Keratinocyte (primary cell): ENCODE data around the gene BAG1.

Experiments
- EZH2 ChIP-seq: IDR thresholded peaks from one replicate; pipeline ENCODE4 v1.6.1; 2012; ENCODE audit warnings: inconsistent platforms, mild to moderate bottlenecking, low read length, moderate library complexity
- TF ChIP-seq, protein P1 (sequence below), 3 experiments: IDR thresholded peaks in 1 of 3; conservative IDR thresholded peaks in 1 of 3; optimal IDR thresholded peaks in 1 of 3; 2 replicates in 2 of 3; 3 replicates in 1 of 3; pipeline versions ENCODE3 to v1.5.1; 2011; ENCODE audit warnings: low read length in 3 of 3, mild to moderate bottlenecking in 3 of 3, moderate library complexity in 2 of 3, control low read depth in 1 of 3, inconsistent platforms in 1 of 3; ENCODE audit not compliant: insufficient read depth in 2 of 3; ENCODE audit errors: extremely low read depth in 1 of 3

DNA sequence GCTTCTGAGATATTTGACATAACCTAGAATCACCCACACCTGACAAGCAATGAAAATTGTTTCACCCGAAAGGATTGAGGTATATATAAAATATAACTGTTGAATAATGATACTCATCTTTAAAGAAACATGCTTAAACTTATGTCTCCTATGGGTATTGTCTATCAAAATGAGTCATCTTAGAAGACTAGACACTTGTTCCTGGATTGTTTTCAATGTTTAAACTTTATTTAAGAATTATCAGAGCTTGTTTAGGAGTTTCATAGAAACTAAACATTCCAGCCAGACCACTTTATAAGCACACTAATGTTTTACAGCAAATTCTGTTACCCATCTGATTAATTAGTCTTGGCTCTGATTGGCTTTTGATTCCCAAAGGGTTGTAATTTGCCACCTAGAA, 45.4 kb upstream of the BAG1 start:
- TF ChIP-seq, protein P1, sequence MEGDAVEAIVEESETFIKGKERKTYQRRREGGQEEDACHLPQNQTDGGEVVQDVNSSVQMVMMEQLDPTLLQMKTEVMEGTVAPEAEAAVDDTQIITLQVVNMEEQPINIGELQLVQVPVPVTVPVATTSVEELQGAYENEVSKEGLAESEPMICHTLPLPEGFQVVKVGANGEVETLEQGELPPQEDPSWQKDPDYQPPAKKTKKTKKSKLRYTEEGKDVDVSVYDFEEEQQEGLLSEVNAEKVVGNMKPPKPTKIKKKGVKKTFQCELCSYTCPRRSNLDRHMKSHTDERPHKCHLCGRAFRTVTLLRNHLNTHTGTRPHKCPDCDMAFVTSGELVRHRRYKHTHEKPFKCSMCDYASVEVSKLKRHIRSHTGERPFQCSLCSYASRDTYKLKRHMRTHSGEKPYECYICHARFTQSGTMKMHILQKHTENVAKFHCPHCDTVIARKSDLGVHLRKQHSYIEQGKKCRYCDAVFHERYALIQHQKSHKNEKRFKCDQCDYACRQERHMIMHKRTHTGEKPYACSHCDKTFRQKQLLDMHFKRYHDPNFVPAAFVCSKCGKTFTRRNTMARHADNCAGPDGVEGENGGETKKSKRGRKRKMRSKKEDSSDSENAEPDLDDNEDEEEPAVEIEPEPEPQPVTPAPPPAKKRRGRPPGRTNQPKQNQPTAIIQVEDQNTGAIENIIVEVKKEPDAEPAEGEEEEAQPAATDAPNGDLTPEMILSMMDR (optimal IDR thresholded peaks at IDR 0.05 in 1 of 3, IDR thresholded peaks at IDR 0.05 in 1 of 3, conservative IDR thresholded peaks at IDR 0.05 in 1 of 3; ENCODE audit: extremely low read depth in 1 of 3, insufficient read depth in 2 of 3, low read length in 3 of 3), result no peak
- no peak for TF ChIP-seq EZH2
